ENCODE results near the gene FCMR.

FCMR gene

DNA sequence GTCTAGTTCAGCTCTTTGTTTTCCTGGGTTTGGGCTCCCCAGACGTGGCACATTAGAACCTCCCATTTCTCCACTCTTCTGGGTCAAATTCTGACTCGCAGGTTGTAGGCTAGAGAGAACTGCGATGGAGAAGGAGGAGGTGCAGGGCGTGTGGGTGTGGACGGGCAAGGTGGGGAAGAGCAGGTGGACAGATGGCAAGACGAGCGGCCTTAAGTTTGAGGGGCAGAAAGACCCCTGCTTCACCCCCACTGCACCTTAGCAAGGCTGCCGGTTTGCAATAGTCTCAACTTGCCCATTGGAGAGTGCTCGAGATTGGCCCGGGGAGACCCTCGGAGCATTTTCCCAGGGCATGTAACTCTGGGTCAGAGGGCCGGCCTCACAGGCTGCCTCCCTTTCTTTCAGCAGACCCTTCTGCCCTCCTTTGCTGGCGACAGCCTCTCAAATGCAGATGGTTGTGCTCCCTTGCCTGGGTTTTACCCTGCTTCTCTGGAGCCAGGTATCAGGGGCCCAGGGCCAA, 22.8 kb downstream of the FCMR start:
- Histone ChIP-seq H3K27me3 (replicated peaks) (no peaks in the 10 kb centered on the region), H3K36me3 (replicated peaks) (no peaks in the 10 kb centered on the region), H3K4me3 (ENCODE audit: low read depth, low read length) (no peak overlapping the region), H3K27ac (no peak overlapping the region)
- TF ChIP-seq CTCF (IDR thresholded peaks at IDR 0.05; ENCODE audit: low read depth, low read length, missing control alignments): no peak
- no peak for DNase-seq
- in situ Hi-C loops (cut with HindIII; ENCODE audit: low pct_ligation_motif_present, low sequenced_read_pairs): no loop called here

GRCh38 chr1:206898089-206898914, 23.4 kb downstream of the FCMR start:
- in situ Hi-C loops (cut with HindIII; ENCODE audit: low pct_ligation_motif_present, low sequenced_read_pairs): no loop called here
- Histone ChIP-seq H3K27ac (no peak overlapping the region), H3K4me3 (ENCODE audit: low read depth, low read length) (no peak overlapping the region), H3K27me3 (replicated peaks) (no peaks in the 10 kb centered on the region), H3K36me3 (replicated peaks) (no peaks in the 10 kb centered on the region)
- peak; percentile 28 for DNase-seq
- no peak for TF ChIP-seq CTCF (IDR thresholded peaks at IDR 0.05; ENCODE audit: low read depth, low read length, missing control alignments)

- DNase-seq: no peak
- in situ Hi-C loops (cut with HindIII; ENCODE audit: low pct_ligation_motif_present, low sequenced_read_pairs): no loop called here
- Histone ChIP-seq H3K27me3 (replicated peaks) (no peaks in the 10 kb centered on the region), H3K36me3 (replicated peaks) (no peaks in the 10 kb centered on the region), H3K27ac (no peak within 1 kb of the TSS), H3K4me3 (ENCODE audit: low read depth, low read length) (no peak within 1 kb of the TSS)
- TF ChIP-seq CTCF (IDR thresholded peaks at IDR 0.05; ENCODE audit: low read depth, low read length, missing control alignments): no peak
Measured at GRCh38 chr1:206897175-206897574, 24.6 kb downstream of the FCMR start, which contains the start of gene IL24. IL24 (plus strand) TSS chr1:206897443; CDS start chr1:206897833, 390 bp downstream.

DNA sequence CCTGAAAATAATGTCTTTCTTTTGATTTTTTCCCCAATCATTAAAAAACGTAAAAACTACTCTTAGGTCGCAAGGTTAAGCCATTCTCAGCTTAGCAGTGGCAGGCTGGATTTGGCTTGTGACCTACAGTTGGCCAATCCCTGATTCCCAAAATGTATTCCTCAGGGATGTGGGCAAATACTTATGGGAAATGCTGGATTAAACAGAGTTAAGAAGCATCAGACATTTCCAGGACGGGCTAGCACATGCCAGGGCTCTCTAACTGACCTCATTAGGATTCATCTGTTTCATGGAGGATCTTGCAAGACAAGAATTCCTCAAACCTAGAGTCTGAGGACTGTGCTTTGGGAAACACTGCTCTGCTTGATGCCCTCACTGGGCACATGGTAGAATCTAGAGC, 25.5 kb downstream of the FCMR start:
- in situ Hi-C loops (cut with HindIII; ENCODE audit: low pct_ligation_motif_present, low sequenced_read_pairs): no loop called here
- Histone ChIP-seq H3K4me3 (ENCODE audit: low read depth, low read length) (no peak overlapping the region), H3K36me3 (replicated peaks) (no peaks in the 10 kb centered on the region), H3K27ac (no peak overlapping the region), H3K27me3 (replicated peaks) (no peaks in the 10 kb centered on the region)
- no peak for DNase-seq
- no peak for TF ChIP-seq CTCF (IDR thresholded peaks at IDR 0.05; ENCODE audit: low read depth, low read length, missing control alignments)

GRCh38 chr1:206895837-206896242, 25.9 kb downstream of the FCMR start:
- Histone ChIP-seq H3K4me3 (ENCODE audit: low read depth, low read length) (no peak overlapping the region), H3K27me3 (replicated peaks) (no peaks in the 10 kb centered on the region), H3K36me3 (replicated peaks) (no peaks in the 10 kb centered on the region), H3K27ac (no peak overlapping the region)
- no peak for TF ChIP-seq CTCF (IDR thresholded peaks at IDR 0.05; ENCODE audit: low read depth, low read length, missing control alignments)
- no peak for DNase-seq
- in situ Hi-C loops (cut with HindIII; ENCODE audit: low pct_ligation_motif_present, low sequenced_read_pairs): no loop called here

All from brain microvascular endothelial cell (primary cell).